Activated CD4-positive, alpha-beta T cell treated with anti-CD3 and anti-CD28 coated beads, Interleukin-2, Interleukin-4, amounts not matched to agents 100 ng/mL and 50 ng/mL, durations not matched to agents 16 hours and 8 hours (primary cell): ENCODE measurements around the gene ADCY3.

Experiments used
- DNase-seq: peaks from one replicate; pipeline ENCODE4 v3.0.0-alpha.2; 2020; ENCODE audit warnings: low spot score

Gene ADCY3

DNA sequence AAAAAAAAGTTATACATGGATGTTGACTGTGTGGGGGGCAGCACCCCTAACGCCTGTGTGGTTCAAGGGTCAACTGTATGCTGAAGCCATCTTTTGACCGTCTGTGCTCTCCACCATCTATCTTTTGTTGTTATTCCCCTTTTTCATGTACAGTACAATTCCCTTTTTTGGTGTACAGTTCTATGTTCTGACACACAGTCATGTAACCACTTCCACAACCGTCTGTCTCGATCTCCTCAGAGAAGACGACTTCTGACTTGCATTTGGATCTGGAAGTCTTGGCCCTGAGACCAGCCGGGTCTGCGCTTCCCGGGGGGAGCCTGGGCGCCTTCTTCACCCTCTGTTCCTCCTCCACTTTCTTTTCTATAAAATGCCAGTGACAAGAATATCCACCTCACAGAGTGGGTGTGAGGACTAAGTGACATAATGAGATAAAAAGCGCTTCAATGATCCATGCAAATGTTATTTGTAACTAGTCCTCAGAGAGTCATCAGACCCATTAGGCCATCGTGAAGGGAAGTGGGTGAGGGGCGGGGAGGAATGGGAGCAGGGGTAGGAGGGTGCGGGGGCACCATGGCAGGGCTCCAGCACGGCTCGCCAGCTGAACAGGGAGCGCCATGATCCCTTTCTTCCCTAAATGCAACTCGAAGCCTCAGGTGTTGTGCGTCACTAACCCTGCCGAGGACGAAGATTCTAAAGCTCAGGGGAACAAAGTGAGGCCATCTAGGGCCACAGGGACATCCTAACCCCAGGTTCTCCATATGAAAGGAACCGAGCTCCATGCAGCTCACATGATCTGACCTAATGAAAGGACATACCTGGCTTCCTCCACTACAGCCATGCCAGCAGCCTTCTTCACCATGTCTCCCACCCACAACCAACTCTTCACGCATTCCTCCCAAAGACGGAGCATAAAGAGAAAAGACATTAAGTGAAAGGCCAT is 16.6 kb downstream of the ADCY3 start:
- no peak for DNase-seq

DNA sequence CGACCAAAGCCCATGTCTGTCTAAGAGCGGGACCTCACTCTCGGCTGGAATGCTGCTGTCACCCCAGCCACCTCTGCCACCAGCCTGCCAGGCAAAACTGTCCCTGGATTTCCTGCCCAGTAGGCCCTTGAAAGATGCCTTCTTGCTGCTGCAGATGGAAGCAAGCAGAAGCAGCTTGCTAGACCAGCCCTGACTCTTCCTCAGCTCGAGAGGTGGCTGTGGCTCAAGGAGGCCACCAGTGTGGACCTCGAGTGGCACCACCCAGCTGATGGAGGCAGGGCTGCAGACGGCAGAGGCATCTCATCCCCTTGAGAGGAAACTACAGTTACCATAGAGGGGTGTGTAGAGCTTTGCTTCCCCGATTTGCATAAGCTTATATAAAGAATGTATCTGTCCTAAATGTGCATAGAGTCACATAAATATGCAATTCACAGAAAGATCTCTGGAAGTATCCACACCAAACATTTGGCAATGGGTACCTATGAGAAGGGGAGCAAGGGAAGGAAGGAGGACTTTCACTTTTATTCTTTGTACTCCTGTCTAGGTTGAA is 20.6 kb downstream of the ADCY3 start:
- no peak for DNase-seq

DNA sequence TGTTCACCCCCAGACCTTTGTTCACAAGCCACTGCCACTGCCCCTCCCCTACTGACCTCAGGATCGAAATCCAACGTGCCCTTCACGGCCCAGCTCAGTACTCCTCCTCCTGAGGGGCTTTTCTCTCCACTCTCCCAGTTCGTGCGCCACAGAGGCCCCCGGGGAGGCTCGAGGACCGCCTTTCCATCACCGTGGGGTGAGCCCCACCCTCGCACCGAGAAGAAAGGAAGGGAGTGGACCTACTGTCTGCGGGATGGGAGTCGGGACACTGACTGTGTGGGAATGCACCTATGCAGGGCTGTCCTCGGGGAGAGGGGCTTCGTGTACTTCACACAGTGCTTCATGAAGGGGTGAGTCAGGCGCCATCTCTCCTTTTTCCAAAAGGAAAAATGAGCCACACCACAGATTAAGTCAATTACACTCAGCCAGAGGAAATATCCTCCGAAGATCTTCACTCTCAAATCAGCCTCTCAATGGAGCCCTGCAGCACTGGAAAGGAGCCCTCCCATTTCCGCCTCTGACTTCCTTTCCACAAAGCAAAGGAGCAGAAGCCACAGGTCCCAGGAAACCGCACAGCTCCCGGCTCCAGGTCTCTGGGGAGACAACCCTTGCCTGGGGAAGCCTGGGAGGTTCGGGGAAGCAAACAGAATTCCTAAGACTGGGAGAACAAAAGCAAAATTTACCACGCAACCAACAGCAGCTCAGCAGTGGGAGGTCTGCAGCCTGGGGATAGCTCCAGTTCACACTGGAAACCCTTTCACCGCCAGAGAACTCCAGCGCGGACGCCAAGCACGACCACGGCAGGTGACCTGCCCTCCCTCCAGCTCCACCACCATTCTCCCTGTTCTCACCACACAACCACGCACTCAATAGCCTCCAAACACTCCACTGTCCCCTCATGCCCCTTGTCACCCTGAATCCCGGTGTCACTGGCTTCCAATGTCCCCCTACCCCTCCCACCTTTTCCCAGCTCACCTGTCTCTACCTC is 21.6 kb downstream of the ADCY3 start:
- DNase-seq: no peak

DNA sequence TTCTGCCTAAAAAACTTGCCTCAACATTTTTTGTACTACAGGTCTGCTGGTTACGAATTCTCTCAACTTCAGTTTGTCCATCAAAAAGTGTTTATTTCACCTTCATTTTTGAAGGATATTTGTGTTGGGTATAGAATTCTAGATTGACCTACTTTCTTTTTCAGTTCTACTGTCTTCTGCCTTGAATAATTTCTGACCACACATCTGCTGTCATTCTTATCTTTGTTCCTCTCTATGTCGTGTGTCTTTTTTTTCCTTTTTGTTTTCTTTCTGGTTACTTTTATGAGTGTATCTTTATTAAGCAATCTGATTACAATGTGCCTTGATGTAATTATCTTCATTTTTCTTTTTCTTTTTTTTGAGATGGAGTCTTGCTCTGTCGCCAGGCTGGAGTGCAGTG is 25.3 kb downstream of the ADCY3 start:
- no peak for DNase-seq

DNA sequence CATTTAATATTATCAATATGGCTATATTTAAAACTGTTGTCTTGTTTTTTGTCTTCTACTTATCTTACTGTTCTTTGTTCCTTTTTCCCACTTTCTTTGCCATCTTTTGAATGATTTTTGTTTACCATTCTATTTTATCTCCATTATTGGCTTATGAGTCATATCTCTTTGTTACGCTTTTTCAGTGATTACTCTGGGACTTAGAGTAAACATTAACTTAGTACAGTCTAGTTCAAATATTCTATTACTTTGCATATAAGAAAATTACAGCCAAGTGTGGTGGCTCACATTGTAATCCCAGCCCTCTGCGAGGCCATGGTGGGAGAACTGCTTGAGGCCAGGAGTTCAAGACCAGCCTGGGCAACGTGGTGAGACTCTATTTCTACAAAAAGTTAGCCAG is 26.1 kb downstream of the ADCY3 start:
- no peak for DNase-seq

DNA sequence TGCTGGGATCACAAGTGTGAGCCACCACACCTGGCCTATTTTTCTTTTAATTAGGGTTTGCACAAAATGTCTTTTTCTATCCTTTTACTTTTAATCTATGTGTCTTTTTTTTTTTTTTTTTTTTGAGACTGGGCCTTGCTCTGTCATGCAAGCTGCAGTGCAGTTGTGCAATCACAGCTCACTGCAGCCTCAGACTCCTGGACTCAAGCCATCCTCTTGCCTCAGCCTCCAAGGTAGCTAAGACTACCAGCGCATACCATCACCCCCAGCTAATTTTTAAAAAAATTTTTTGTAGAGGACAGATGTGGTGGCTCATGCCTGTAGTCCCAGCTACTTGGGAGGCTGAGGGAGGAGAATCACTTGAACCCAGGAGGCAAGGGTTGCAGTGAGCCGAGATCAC is 27.1 kb downstream of the ADCY3 start:
- DNase-seq: no peak

DNA sequence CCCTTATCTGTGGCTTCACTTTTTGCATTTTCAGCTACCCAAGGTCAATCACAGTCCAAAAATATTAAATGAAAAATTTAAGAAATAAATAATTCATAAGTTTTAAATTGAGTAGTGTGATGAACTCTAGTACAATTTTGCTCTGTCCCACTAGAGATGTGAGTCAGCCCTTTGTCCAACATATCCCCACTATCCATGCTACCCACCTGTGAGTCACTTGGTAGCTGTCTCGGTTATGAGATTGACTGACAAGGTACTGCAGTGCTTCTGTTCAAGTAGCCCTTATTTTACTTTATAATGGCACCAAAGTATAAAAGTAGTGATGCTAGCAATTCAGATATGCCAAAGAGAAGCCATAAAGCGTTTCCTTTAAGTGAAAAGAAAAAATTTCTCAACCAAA is 28.8 kb downstream of the ADCY3 start:
- DNase-seq: no peak

DNA sequence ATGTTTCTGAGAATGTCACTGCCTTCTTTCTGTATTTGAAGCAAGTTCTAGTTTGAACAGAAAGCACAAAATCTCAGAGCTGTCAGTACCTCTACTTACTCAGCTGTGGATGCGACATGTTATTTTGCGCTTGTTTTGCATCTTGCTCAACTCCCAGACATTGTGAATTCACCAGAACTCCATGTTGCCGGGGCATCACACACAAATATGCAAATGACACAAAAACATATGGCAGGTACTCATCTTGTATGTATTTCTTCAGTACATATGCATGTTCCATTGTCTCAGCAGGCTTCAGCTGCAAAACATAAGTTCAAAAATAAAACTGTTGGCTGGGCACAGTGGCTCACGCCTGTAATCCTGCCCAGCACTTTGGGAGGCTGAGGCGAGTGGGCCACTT is 30.8 kb downstream of the ADCY3 start:
- no peak for DNase-seq

DNA sequence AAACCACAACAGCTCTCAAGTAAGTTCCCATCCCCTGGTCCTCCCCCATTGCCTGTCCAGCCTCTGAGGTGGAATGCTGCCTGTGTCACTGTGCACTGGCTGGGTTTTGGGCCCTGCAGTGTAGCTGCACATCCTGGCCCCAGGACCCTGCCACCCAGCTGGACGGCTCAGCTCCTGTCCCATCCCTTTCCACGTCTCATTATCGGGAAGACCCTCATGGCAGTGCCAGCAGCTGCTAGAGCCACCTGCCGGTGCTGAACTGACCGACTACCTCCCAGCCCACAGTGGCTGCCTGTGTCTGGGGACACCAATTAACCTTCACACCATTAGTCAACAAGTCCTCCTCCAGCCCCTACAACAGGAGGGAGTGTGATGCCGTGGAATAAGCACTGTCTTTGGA is 31.9 kb downstream of the ADCY3 start:
- DNase-seq: no peak

DNA sequence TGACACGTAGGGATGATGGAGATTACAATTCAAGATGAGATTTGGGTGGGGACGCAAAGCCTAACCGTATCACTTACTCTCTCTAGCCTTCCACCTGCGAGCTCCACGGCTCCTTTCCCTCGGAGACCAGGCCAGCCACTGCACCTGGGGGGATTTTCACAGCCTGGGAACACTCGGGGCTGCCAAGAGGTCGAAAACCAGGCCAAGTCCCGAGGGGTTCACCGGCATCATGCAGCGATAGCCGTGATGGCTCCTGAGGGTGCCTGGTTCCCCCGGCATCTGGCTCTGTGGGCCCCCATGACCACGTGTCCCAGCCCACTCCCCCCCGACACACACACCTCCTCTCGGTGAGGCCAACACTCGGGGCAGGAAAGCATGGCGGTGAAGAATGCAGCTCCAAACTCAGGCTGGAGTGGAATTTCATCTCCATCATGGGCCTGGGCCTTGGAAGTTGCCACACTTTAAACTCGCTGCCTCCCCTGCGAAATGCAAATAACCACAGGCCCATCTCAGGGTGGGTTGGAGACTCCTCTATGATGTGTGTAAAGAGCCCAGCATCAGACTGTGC is 32.6 kb downstream of the ADCY3 start:
- DNase-seq: no peak

DNA sequence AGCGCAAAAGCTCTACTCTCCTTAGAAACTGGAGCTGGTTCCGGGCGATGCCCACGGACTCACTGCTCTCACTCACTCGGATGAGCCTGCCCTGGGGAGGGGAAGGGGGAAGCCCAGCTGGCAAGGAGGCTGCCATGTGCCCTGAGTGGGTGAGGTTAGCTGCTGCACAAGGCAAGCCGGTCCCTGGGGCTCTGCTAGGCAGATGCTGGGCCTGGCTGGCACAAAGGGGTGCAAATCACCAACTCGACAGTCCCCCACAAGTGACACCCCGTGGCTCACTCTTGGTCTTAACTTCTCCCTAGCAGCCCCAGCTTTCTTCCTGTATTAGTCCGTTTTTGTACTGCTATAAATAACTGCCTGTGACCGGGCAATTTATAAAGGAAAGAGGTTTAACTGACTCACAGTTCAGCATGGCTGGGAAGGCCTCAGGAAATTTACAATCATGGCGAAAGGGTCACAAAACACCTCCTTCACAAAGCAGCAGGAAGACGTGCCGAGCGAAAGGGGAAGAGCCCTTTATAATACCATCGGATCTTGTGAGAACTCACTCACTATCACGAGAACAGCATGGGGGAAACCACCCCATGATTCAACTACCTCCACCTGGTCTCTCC is 33.2 kb downstream of the ADCY3 start:
- DNase-seq: no peak

DNA sequence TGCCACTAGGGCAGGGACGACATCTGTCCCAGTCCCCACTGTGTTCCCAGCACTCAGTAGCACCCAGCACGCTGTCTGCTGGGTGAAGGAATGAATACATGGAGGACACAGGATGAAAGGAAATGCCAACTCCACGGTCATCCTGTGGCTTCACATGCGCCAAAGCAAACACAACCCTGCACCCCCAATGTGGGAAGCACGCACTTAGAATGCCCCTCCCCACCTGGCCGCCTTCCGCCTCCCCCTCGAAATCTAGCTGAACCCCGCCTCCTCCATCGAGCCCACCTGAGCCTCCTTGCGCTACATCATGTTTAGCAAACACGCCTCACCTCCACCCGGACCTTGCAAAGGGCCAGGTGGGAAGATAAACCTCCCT is 33.9 kb downstream of the ADCY3 start:
- DNase-seq: no peak

DNA sequence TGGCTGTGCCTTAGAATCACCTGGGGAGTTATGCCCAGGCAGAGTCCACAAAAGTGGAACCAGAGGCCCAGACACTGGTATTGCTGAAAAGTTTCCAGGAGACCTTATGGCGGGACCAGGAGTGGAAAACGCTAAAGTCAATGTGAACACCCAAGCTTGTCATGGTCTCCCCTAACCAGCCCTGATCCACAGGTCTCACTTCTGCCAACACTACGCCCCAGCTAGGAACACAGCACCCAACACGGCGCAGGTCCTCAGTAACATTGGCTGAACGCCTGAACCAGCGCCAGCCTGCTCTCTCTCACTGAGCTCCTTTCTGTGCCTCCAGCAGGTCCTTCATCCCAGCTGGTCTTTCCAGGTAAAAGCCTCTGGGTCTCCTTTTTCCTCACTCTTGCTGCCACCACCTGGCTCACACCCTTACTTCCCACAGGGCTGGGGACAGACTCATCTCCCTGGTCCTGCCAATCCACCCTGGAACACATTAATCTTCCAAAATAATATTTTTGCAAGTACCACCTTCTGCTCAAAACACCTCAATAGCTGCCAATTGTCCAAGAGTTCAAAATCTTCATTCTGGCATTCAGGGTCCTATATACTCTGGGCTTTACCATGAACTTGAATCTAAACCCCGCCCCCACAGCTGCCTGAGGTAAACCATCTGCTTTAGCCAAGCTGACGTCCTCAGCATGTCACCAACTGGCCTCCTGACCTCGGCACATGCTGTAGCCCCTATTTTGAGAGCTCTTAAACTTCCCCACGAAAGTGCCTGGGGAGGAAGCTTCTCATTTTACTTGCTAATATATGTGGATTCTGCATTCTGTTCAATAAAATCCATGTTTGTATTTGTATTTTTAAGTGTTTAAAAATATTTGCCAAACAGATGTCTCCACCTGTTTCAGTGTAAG is 34.6 kb downstream of the ADCY3 start:
- DNase-seq: no peak

DNA sequence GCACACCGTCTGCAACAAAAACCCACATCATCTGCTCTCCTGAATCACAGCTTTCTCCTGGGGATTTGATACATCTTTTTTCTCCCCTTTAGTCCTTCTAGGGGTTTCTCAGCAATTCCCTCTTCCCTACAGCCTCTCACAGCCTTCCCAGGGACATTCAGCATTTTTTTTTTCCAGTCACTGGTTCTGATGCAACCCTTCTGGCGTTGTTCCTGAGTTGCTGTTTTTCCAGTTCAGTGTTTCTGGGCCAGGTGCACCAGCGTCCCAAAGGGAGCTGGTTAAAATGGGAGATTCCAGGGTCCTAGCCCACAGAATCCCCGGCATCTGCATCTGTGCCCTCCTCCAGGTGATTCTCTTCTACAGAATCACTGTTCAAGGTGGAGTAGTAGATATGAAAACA is 36.1 kb downstream of the ADCY3 start:
- DNase-seq: no peak

DNA sequence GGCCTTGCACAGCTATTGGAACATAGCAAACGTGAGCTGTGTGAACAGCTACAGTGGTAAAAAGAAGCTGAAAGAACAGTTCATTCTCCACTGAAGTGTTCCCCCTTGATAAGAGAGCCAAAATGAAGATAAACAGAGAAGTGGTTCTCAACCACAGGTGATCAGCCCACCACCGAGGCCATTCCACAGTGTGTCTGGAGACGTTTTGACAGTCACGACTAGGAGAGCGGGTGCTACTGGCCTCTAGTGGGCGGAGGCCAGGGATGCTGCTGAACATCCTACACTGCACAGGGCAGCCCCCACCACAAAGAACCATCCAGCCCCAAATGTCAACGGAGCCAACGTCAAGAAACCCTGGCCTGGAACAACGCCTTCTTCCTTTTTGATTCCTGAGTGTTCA is 38.4 kb downstream of the ADCY3 start:
- no peak for DNase-seq

DNA sequence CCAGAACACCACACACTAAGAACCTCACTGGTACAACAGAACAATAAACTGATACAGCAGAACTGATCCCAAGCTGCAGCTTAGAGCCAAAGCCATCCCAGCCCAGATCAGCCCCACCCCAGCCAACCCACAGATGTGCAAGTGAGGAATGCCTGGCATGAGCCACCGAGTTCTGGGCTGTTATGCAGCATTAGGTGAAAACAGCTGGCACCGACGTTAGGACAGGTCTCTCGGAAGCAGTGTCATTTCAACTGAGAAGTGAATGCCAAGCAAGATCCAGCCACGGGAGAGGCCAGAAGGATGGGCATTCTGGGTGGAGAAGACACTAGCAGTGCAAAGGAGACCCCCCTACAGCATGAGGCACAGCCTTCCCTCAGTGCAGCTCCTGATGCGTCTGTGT is 38.9 kb downstream of the ADCY3 start:
- no peak for DNase-seq

DNA sequence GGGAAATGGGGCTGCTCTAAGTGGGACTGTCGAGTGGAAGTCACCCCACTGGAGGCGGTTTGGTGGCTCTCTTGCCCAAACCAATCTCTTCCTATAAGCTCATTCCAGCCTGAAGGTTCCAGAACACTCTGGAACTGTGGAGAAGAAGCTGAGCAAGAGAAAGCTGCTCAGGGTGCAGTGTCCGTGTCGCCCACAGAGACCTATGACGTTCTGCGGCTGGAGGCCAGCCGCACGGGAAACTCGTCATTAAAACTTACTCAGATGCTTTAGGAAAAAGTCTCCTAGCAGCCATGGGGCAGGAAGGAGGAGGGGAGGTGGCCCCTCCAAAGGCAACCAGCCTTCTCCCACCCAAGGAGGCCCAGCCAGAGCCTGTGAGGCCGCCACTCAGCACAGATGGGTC is 41.7 kb downstream of the ADCY3 start:
- no peak for DNase-seq

DNA sequence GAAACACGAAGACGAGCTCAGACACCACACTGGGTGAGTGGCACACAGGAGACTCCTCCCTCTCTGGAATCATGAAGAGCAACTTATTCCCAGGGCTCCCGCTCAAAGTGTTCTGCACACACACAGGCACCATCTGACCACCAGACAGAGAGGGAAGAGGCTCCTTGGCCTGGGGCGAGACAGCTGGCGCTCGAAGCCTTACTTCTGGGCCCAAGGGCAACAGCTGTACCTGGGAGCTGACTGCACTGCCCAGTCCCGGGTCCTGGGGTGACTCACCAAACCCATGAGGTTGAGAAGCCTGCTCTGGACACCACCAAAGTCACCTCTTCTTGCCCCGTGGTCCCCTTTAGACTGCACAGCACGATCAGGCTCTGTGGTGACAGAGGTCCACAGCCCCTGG is 42.4 kb downstream of the ADCY3 start:
- DNase-seq: no peak

DNA sequence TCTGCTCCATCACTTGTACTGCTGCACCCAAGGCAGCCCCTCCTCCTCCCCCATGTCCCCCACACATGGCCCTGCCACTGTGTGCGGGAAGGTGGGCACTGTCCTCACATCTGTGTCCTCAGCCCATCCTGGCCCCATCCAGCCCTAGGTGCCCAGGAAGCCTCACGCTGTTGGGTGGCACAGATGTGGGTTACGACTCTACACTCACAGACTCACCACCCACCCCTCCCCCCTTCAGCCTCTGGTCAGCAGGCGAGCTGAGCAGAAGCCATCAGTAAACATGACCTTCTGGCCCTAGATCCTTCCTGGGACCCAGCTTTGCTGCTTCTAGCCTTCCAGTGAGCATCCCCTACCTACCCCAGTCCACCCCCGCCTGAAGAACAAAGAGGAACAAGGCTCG is 43.0 kb downstream of the ADCY3 start:
- DNase-seq: no peak

DNA sequence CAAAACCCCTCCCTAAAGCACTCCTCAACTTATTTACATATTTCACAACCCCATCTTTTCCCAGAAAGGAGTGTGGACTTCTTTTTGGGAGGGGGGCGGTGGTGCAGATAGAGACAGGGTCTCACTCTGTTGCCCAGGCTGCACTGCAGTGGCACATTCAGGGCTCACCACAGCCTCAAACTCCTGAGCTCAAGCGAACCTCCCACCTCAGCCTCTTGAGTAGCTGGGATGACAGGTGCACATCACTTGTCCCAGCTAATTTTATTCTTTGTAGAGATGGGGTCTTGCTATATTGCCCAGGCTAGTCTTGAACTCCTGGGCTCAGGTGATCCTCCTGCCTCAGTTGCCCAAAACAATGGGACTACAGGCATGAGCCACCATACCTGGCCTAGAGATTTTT is 44.1 kb downstream of the ADCY3 start:
- no peak for DNase-seq

DNA sequence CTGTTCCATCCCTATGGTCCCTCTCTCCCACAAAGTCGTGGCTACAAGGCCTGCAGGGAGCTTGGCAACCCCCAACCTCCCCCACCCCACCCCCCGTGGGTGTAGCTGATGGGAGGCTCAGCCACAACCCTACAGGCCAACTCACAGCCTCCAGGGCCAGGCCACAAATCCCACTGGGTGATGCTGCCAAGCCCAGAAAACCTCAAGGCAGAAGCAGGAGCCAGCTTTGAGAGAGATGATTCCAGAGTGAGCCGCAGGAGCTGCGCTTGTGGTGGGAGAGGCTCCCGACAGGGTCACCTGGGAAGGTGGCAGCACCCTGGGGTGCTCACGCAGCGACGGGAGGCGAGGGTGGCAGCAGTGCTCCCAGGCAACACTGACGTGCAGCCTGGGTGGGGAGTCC is 44.8 kb downstream of the ADCY3 start:
- DNase-seq: no peak
